HCT116 (cell line): ENCODE results near the gene CCDC92B. TPM values are rescaled to one million over a fixed set of nuclear protein-coding genes. Genes with fewer than 3 reads are reported as not detected.

Experiments used
- ATAC-seq: fragments of 200-7000 bp; cut with Tn5 transposase; 2 replicates; pipeline ENCODE4 v1.9.1; 2020; ENCODE audit warnings: mild to moderate bottlenecking, moderate library complexity
- BruUV-seq: library from RNA; stranded (reverse); fragments of 400-500 nt; replicated peaks from 2 replicates; lab custom pipeline; 2021; lab: Mats Ljungman, UMichigan
- CTCF ChIA-PET: fragments of 300-600 bp; sonication (Branson Sonifier 250); formaldehyde crosslinking; loops from one replicate; lab custom pipeline; 2021; ENCODE audit warnings: antibody characterized with exemption; lab: Charles Lee
- POLR2A ChIA-PET: fragments of 300-600, 350-600 bp; sonication (Branson Sonifier 250); formaldehyde crosslinking; loops from one replicate; lab custom pipeline; 2021; ENCODE audit warnings: antibody characterized with exemption; lab: Charles Lee
- RAD21 ChIA-PET, 2 experiments: fragments of 300-600 bp; sonication (Branson Sonifier 250); formaldehyde crosslinking; loops; one replicate each; lab custom pipeline; 2023; ENCODE audit warnings: low total read pairs in 2 of 2; ENCODE audit not compliant: uncharacterized antibody in 2 of 2, unreplicated experiment in 2 of 2, low non-redundant PET in 1 of 2; lab: Charles Lee
- DNase-seq: peaks from one replicate; pipeline ENCODE4 v3.0.0-alpha.2; 2010; ENCODE audit warnings: low read depth, low spot score
- H2AFZ ChIP-seq: fragments of 200-600 bp; shearing (Covaris generic), sonication (generic); 2 replicates; pipeline ENCODE4 v1.6.1; 2017; ENCODE audit warnings: low read depth, mixed run types, mixed read lengths, antibody characterized with exemption, low read length; ENCODE audit not compliant: poor library complexity, severe bottlenecking
- H3K27ac ChIP-seq: 2 replicates; pipeline ENCODE4 v1.5.1; 2012; ENCODE audit warnings: low read depth, low read length
- H3K27me3 ChIP-seq: fragments of 200-600 bp; sonication (generic); 2 replicates; pipeline ENCODE4 v1.6.1; 2016; ENCODE audit warnings: mixed run types, low read length, mixed read lengths; ENCODE audit not compliant: insufficient read depth
- H3K36me3 ChIP-seq, 2 experiments: fragments of 200-500 bp in 1 of 2; fragments of 200-600 bp in 1 of 2; sonication (Bioruptor generic) in 1 of 2; sonication (generic) in 1 of 2; 2 replicates each; pipeline versions ENCODE4 v1.5.1 to v1.6.1; 2014 to 2016; ENCODE audit warnings: low read length in 2 of 2, inconsistent platforms in 1 of 2, mixed read lengths in 1 of 2, mixed run types in 1 of 2; ENCODE audit not compliant: insufficient read depth in 2 of 2, control insufficient read depth in 1 of 2
- H3K4me1 ChIP-seq, 2 experiments: fragments of 200-600 bp in 1 of 2; sonication (generic) in 1 of 2; 2 replicates each; pipeline versions ENCODE4 v1.5.1 to v1.6.1; 2012 to 2017; ENCODE audit warnings: low read length in 2 of 2, inconsistent platforms in 1 of 2, mild to moderate bottlenecking in 1 of 2, mixed read lengths in 1 of 2, mixed run types in 1 of 2, moderate library complexity in 1 of 2; ENCODE audit not compliant: insufficient read depth in 2 of 2, control insufficient read depth in 1 of 2
- H3K4me2 ChIP-seq: fragments of 200-600 bp; sonication (generic); 2 replicates; pipeline ENCODE4 v1.6.1; 2017; ENCODE audit warnings: mixed run types, low read length, mixed read lengths
- H3K4me3 ChIP-seq, 2 experiments: fragments of 200-600 bp in 1 of 2; sonication (generic) in 1 of 2; replicated peaks in 1 of 2; 2 replicates each; pipeline ENCODE4 v1.5.1; 2011 to 2016; ENCODE audit warnings: low read length in 2 of 2, control low read depth in 1 of 2, low read depth in 1 of 2, mild to moderate bottlenecking in 1 of 2, mixed read lengths in 1 of 2, mixed run types in 1 of 2
- H3K79me2 ChIP-seq: fragments of 200-600 bp; sonication (generic); 2 replicates; pipeline ENCODE4 v1.6.1; 2017; ENCODE audit warnings: mild to moderate bottlenecking, mixed run types, low read length, moderate library complexity, mixed read lengths; ENCODE audit not compliant: insufficient read depth
- H3K9ac ChIP-seq: fragments of 200-600 bp; sonication (generic); 2 replicates; pipeline ENCODE4 v1.6.1; 2016; ENCODE audit warnings: low read length, mixed read lengths
- H3K9me2 ChIP-seq: fragments of 200-600 bp; sonication (generic), shearing (Covaris generic); 2 replicates; pipeline ENCODE4 v1.6.1; 2017; ENCODE audit warnings: mixed run types, mild to moderate bottlenecking, moderate library complexity; ENCODE audit not compliant: insufficient read depth
- H3K9me3 ChIP-seq, 2 experiments: fragments of 200-500 bp in 1 of 2; fragments of 200-600 bp in 1 of 2; sonication (Bioruptor generic) in 1 of 2; sonication (generic) in 1 of 2; 2 replicates each; pipeline ENCODE4 v1.6.1; 2014 to 2017; ENCODE audit warnings: low read length in 2 of 2, mixed read lengths in 2 of 2, inconsistent platforms in 1 of 2, low read depth in 1 of 2, mild to moderate bottlenecking in 1 of 2, mixed run types in 1 of 2, moderate library complexity in 1 of 2; ENCODE audit not compliant: control insufficient read depth in 1 of 2, insufficient read depth in 1 of 2
- H4K20me1 ChIP-seq: fragments of 200-600 bp; sonication (generic), shearing (Covaris generic); 2 replicates; pipeline ENCODE4 v1.6.1; 2017; ENCODE audit warnings: mixed run types, mild to moderate bottlenecking, moderate library complexity; ENCODE audit not compliant: insufficient read depth
- CEBPB ChIP-seq: IDR thresholded peaks from 2 replicates; pipeline ENCODE4 v1.6.1; 2012; ENCODE audit warnings: low read depth
- ELF1 ChIP-seq: IDR thresholded peaks from 2 replicates; pipeline ENCODE4 v1.6.1; 2012; ENCODE audit warnings: low read depth, borderline replicate concordance
- EZH2 ChIP-seq: fragments of 200-600 bp; sonication (generic); IDR thresholded peaks from 2 replicates; pipeline ENCODE4 v1.6.1; 2017; ENCODE audit warnings: antibody characterized with exemption, mixed run types
- JUND ChIP-seq: IDR thresholded peaks from 2 replicates; pipeline ENCODE4 v1.6.1; 2012
- RAD21 ChIP-seq: IDR thresholded peaks from 2 replicates; pipeline ENCODE4 v1.6.1; 2012; ENCODE audit warnings: low read depth, mild to moderate bottlenecking
- YY1 ChIP-seq: IDR thresholded peaks from 2 replicates; pipeline ENCODE4 v1.6.1; 2011; ENCODE audit warnings: low read length, low read depth, moderate library complexity, mild to moderate bottlenecking; ENCODE audit not compliant: insufficient replicate concordance; ENCODE audit errors: extremely low read depth
- ZNF274 ChIP-seq: fragments of 200-500 bp; sonication (Bioruptor generic); IDR thresholded peaks from 2 replicates; pipeline ENCODE4 v1.6.1; 2014; ENCODE audit warnings: mild to moderate bottlenecking, low read depth, low read length, inconsistent platforms
- intact Hi-C: fragments of 100-400 bp; cut with micrococcal nuclease; formaldehyde crosslinking; loops from 2 replicates; pipeline ENCODE4 v1.10.0; 2022
- total RNA-seq: library from RNA; stranded (reverse); gene quantifications from one replicate; pipeline ENCODE4 v1.2.1, GENCODE V29; 2021; ENCODE audit not compliant: unreplicated experiment
- TF ChIP-seq, protein P1 (sequence below): IDR thresholded peaks from 2 replicates; pipeline ENCODE4 v1.6.1; 2011; ENCODE audit warnings: mild to moderate bottlenecking, low read length, moderate library complexity; ENCODE audit not compliant: insufficient replicate concordance; ENCODE audit errors: extremely low read depth
- TF ChIP-seq, protein P2 (sequence below): IDR thresholded peaks from 2 replicates; pipeline ENCODE4 v1.6.1; 2012; ENCODE audit warnings: low read depth

CCDC92B gene
- total RNA-seq, 1 experiment from 2014 or later: 0.17 TPM

DNA sequence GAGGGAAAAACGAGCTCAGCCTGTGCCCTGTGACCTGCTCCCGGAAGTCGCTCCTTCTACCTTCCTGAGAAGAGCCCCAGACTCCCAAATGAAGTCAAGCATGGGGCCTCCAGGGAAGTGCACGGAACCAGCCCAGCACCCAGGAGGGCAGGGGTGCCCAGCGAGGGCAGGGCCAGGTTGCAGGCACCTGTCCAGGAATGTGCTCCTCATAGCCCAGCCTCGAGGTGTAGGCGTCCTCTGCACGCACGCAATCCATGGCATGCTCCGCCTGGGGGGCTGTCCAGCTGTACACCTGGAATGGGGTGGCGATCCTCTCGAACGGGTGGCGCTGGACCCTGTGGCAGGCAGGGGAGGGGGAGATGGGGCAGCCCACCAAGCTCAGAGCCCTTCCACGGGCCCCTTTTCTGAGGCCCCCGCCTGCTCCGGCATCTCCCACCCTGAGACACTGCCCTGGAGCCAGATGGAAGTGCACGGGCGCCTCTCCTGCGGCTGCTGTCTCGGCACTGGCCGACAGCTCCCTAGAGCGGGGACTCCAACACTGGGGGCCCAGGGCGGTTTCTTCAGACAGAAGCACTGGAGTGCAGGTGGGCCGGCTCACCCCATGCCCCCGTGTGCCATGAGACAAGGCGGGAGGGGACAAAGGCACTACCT is 48.8 kb downstream of the CCDC92B start:
- peaks cover 24 to 54% of the 10 kb centered on the region in 2 experiments for H3K36me3 ChIP-seq
- no peak overlapping the region for H2AFZ ChIP-seq
- H3K79me2 ChIP-seq: peaks cover 27% of the 10 kb centered on the region
- ChIA-PET POLR2A (no interaction called here), CTCF (no interaction called here), RAD21 (no interaction called here)
- DNase-seq (no peak), ATAC-seq (no peak)
- no peak overlapping the region for H3K9ac ChIP-seq
- no peaks in the 10 kb centered on the region for H3K27me3 ChIP-seq
- no TSS peak for BruUV-seq
- H3K9me3 ChIP-seq: no peaks in the 10 kb centered on the region
- H3K27ac ChIP-seq: no peak overlapping the region
- no peaks in the 10 kb centered on the region for H3K4me1 ChIP-seq
- no peaks in the 10 kb centered on the region for H3K9me2 ChIP-seq
- intact Hi-C loops: no loop called here
- H4K20me1 ChIP-seq: peaks cover 2% of the 10 kb centered on the region; the same call in 1 of the 2 replicates
- H3K4me2 ChIP-seq: no peak overlapping the region
- no peak for TF ChIP-seq ELF1
- no peak overlapping the region for H3K4me3 ChIP-seq

DNA sequence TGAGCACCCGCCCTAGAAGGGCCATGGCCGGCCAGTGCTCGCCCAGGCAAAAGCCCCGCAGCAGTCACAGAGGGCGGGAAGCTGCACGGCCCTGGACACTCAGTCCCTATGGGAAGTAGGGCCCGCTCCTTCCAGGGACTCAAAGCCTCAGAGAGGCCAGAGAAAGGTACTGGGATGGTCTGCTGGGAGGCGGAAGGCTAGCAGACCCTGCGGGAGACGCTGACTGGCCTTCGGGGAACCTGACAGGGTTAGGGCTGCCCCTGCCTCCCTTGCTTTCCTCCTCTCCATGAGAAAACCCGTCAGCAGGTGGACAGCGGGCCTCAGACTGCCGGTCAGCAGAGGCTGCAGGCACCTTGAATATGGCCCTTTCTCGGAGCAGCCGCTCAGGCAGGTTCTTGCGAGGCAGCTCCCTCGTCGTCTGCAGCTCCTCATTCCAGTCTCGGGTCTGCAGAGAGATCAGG is 49.4 kb downstream of the CCDC92B start:
- POLR2A ChIA-PET: no interaction called here

More for the DNA sequence above, 49.4 kb downstream of the CCDC92B start:
- RAD21 ChIA-PET: no interaction called here
- Histone ChIP-seq H3K4me2 (no peak overlapping the region), H2AFZ (no peak overlapping the region), H3K36me3 (peaks cover 24 to 54% of the 10 kb centered on the region in 2 experiments), H3K27me3 (no peaks in the 10 kb centered on the region), H3K9me2 (no peaks in the 10 kb centered on the region), H4K20me1 (no peaks in the 10 kb centered on the region), H3K27ac (no peak overlapping the region), H3K9me3 (no peaks in the 10 kb centered on the region), H3K4me3 (no peak overlapping the region), H3K79me2 (peaks cover 22% of the 10 kb centered on the region), H3K9ac (no peak overlapping the region), H3K4me1 (no peaks in the 10 kb centered on the region)
- no peak for DNase-seq
- TF ChIP-seq RAD21 (no peak), YY1 (no peak), JUND (no peak), EZH2 (no peak), ZNF274 (no peak), CEBPB (no peak)
- TF ChIP-seq, protein P1, sequence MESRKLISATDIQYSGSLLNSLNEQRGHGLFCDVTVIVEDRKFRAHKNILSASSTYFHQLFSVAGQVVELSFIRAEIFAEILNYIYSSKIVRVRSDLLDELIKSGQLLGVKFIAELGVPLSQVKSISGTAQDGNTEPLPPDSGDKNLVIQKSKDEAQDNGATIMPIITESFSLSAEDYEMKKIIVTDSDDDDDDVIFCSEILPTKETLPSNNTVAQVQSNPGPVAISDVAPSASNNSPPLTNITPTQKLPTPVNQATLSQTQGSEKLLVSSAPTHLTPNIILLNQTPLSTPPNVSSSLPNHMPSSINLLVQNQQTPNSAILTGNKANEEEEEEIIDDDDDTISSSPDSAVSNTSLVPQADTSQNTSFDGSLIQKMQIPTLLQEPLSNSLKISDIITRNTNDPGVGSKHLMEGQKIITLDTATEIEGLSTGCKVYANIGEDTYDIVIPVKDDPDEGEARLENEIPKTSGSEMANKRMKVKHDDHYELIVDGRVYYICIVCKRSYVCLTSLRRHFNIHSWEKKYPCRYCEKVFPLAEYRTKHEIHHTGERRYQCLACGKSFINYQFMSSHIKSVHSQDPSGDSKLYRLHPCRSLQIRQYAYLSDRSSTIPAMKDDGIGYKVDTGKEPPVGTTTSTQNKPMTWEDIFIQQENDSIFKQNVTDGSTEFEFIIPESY: no peak
- TF ChIP-seq, protein P2, sequence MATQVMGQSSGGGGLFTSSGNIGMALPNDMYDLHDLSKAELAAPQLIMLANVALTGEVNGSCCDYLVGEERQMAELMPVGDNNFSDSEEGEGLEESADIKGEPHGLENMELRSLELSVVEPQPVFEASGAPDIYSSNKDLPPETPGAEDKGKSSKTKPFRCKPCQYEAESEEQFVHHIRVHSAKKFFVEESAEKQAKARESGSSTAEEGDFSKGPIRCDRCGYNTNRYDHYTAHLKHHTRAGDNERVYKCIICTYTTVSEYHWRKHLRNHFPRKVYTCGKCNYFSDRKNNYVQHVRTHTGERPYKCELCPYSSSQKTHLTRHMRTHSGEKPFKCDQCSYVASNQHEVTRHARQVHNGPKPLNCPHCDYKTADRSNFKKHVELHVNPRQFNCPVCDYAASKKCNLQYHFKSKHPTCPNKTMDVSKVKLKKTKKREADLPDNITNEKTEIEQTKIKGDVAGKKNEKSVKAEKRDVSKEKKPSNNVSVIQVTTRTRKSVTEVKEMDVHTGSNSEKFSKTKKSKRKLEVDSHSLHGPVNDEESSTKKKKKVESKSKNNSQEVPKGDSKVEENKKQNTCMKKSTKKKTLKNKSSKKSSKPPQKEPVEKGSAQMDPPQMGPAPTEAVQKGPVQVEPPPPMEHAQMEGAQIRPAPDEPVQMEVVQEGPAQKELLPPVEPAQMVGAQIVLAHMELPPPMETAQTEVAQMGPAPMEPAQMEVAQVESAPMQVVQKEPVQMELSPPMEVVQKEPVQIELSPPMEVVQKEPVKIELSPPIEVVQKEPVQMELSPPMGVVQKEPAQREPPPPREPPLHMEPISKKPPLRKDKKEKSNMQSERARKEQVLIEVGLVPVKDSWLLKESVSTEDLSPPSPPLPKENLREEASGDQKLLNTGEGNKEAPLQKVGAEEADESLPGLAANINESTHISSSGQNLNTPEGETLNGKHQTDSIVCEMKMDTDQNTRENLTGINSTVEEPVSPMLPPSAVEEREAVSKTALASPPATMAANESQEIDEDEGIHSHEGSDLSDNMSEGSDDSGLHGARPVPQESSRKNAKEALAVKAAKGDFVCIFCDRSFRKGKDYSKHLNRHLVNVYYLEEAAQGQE: no peak
- intact Hi-C loops: no loop called here
- no TSS peak for BruUV-seq
- ATAC-seq: no peak
- CTCF ChIA-PET: no interaction called here
